ENCODE measurements around the gene SYT6.
A peak's percentile ranks its signal among the peaks of the same experiment; 100 is the strongest.

SYT6 gene

GRCh38 chr1:114153261-114154145 lies at the start of gene SYT6:
SYT6 (minus strand) TSS chr1:114153869; CDS start chr1:114153772, 97 bp downstream.
- DNase-seq: peak; percentile 64

DNA sequence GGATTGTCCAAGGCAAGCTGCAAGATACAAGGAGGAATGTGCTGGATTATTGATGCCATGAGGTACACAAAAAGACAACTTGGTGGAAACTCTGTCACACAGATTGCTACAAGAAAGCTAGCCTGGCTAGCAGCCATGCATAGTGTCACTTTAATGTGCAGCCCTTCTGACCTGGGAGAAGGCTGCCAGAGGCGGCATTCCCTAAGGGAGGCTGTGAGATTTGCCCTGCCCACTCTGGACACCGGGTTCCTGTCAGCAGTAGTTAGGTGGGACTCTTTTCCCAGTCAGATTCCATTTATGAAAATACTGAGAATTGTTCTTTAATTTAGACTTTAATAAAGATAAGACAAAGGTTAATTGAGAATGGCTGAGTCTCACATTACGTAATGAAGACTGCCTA lies 47.8 kb upstream of the SYT6 start:
- no peak for DNase-seq

- DNase-seq: no peak
Measured at GRCh38 chr1:114199017-114199594, 45.4 kb upstream of the SYT6 start.

GRCh38 chr1:114196992-114197907 lies 43.6 kb upstream of the SYT6 start:
- DNase-seq: no peak

- no peak for DNase-seq
Measured at GRCh38 chr1:114195819-114196218, 42.1 kb upstream of the SYT6 start.

DNA sequence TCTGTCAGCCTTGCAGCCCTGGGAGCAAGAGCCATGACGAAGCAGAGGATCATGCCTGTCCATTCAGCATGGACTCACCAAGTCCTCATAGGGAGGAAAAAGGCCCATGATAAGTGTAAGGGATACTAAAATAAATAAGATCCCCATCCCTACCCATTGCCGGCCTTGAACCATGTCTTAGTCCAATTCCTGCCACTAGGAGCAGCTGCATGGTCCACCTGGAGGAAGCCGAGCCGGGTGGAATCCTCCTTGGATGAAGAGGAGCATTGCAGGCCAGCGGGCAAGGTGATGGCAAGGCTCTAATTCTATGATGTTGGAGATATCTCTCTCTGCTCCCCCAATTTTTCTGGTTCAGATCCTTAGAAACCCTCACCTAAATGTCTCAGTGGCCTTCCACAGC lies 38.7 kb upstream of the SYT6 start:
- no peak for DNase-seq

DNA sequence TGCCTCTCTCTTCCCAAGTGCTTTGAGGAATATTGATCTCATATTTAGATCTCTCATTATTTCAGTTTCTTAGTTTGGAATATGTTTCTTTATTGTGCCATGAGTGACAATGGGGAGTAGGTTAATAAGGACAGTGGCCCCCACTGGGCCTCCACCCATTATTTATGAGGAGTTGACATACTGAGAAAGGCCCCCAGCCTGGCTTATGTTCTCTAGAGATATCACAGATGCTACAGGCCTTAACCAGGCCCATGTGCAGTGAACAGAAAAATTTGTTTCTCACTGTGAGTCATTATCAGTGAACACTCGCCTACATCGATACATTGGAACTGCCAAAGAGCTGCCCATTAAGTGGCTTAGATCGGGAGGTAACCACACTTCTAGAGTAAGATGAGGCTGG lies 35.7 kb upstream of the SYT6 start:
- DNase-seq: no peak

DNA sequence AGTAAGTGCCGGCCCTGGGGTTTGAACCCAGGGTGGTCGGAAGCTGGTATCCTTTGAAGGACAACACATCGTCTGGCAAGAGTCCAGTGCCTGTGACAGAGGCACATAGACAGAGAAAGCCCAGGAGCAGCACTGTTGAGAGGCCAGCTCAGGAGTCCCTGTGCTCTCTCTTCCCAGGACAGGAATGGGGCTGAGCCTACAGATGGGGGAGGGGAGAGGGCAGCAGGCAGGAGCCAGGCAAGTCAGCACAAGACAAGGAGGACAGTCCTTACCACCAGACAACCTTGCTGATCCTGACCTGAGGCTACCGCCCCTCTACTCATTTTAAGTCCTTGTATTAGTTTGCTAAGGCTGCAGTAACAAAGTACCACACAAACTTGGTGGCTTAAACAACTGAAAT lies 27.7 kb upstream of the SYT6 start:
- no peak for DNase-seq

DNA sequence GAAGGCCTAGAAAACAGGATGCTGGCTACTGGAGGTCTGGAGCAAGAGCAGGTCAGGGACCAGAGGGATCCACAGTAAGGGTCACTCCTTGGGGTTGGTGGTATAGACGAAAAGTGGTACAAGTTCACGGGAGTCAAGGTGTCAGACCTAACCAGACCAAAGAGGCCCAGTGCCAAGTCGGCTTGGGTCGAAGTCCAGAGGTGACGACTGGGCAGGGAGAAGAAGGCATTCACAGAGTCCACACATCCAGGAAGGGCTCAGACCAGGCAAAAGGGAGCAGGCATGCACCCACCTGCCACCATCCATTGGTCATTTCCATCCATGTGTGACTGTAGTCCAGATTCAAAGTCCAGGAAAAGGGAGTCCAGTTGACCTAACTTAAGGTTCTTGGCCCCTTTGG lies 27.1 kb upstream of the SYT6 start:
- DNase-seq: no peak

- DNase-seq: no peak
Measured at GRCh38 chr1:114178936-114179335, 25.3 kb upstream of the SYT6 start.

GRCh38 chr1:114177282-114177681 lies 23.6 kb upstream of the SYT6 start:
- DNase-seq: no peak

DNA sequence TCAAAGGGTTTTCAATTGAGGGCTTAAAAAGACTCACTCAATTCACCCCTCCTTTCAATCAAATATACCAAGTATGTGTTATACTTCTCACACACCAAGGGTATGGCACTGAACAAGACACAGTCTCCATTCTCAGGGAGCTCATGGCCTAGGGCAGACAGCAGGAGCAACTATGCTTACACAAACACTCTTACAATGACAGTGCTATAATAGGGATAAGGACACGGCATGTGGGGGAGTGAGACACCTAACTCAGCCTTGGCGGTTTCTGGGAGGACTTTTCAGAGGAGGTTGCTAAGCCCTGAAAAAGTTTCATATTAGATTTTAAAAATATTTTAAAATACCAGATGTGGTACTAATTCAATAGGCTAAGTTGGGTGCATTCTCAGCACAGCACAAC lies 22.7 kb upstream of the SYT6 start:
- no peak for DNase-seq

DNA sequence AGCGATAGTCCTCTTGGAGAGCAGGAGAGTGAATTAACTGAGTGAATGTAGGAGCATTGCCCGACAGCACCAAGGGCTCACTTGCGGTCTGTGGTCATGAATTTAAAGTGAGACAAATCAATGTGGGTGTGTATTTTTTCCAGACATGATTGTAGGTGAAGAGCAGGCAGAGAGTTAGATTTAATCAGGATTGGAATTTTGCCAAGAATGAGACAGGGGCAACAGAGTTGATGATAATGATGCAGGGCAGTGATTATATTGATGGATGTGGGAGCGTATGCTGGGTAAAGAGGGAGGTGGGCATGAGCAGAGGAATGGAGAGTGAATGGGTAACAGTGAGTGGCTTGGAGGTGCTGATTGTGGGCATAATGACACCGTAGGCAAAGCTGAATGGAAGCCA lies 20.0 kb upstream of the SYT6 start:
- DNase-seq: no peak

GRCh38 chr1:114169509-114169908 lies 15.8 kb upstream of the SYT6 start:
- DNase-seq: no peak

- DNase-seq: no peak
Measured at GRCh38 chr1:114167226-114167625, 13.6 kb upstream of the SYT6 start.

GRCh38 chr1:114164840-114165543 lies 11.3 kb upstream of the SYT6 start:
- DNase-seq: no peak

GRCh38 chr1:114159941-114160340 lies 6.3 kb upstream of the SYT6 start:
- no peak for DNase-seq

GRCh38 chr1:114157275-114157660 lies 3.6 kb upstream of the SYT6 start:
- DNase-seq: no peak

- DNase-seq: no peak
Measured at GRCh38 chr1:114156538-114157274, 3.0 kb upstream of the SYT6 start.

- no peak for DNase-seq
Measured at GRCh38 chr1:114155706-114156105, 2.0 kb upstream of the SYT6 start.

GRCh38 chr1:114154963-114155322 lies 1.3 kb upstream of the SYT6 start:
- peak; percentile 73 for DNase-seq
